ENCODE data around the gene PLCB4.

The PLCB4 gene

DNA sequence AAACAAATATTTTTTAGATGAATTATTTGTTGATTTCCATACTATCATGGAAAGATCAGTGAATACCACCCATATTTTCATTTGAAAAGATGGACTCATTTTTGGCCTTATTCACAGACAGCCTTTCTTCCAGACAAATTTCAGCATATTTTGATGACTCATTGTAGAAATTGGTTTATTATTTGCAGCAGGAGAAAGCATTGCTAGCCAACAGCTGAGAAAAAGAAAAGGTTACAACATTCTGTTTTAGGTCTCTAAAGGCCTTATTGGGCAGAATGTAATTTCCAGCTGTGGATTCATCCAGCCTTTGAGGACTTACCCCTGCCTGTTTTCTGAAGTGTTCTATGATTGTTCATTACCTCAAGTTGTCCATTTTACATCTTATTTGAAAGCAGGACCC lies 201.9 kb downstream of the PLCB4 start:
- no peak for DNase-seq (ENCODE audit: low read depth)

GRCh38 chr20:9276966-9277468 lies 208.1 kb downstream of the PLCB4 start:
- DNase-seq (ENCODE audit: low read depth) = no peak

GRCh38 chr20:9279918-9280401 lies 211.1 kb downstream of the PLCB4 start:
- no peak for DNase-seq (ENCODE audit: low read depth)

DNA sequence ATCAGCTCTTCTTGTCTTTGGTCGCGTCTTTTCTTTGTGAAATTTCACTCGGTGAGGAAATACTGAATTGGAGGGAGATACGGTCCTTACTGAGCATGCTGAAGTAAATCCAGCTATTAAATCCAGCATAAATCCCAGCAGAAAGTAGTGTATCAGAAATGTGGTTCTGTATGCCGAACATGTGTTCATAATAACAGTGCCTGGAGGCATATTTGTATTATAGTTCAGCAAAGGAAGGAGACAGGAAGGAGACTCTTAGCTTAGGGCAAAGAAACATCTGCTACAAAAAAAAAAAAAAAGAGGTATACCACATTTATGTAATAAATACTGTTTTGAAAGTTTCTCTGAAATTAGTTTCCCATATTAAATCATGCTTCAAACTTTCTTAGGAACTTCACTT lies 211.8 kb downstream of the PLCB4 start:
- no peak for DNase-seq (ENCODE audit: low read depth)

GRCh38 chr20:9281803-9282202 lies 212.9 kb downstream of the PLCB4 start:
- no peak for DNase-seq (ENCODE audit: low read depth)

DNA sequence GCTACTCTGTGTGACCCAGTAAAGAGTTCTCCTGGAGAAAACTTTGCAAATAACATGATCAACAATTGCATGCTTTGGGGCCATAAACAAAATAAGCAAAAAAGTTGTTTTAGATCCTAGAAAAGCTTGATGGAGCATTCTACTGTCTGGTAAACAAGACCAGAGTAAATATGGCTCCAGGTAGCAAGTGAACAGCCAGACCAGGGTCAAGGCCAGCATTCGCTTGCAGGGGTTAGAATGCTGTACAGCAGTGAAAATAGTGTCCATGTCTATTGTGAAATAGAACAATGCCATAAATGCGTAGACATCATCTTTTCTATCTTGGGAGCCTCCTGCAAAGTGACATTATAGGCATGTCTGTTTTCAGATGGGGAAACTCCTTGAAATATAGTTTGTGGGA lies 216.7 kb downstream of the PLCB4 start:
- DNase-seq (ENCODE audit: low read depth) = no peak

GRCh38 chr20:9286501-9287461 lies 217.9 kb downstream of the PLCB4 start:
- DNase-seq (ENCODE audit: low read depth) = no peak

- no peak for DNase-seq (ENCODE audit: low read depth)
Measured at GRCh38 chr20:9287826-9288225, 218.9 kb downstream of the PLCB4 start.

- no peak for DNase-seq (ENCODE audit: low read depth)
Measured at GRCh38 chr20:9290331-9290730, 221.4 kb downstream of the PLCB4 start.

DNA sequence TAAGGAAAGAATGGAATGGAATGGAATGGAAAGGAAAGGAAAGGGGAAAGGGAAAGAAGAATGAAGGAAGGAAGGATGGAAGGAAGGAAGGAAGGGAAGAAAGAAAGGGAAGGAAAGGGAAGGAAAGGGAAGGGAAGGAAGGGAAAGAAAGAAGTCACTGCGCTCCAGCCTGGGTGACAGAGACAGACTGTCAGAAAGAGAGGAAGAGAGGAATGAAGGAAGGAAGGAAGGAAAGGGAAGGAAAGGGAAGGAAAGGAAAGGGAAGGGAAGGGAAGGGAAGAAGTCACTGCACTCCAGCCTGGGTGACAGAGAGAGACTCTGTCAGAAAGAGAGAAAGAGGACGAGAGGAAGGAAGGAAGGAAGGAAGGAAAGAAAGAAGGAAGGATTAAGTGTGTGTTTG lies 224.3 kb downstream of the PLCB4 start:
- DNase-seq (ENCODE audit: low read depth) = no peak

GRCh38 chr20:9294041-9294440 lies 225.2 kb downstream of the PLCB4 start:
- no peak for DNase-seq (ENCODE audit: low read depth)

- DNase-seq (ENCODE audit: low read depth) = no peak
Measured at GRCh38 chr20:9298906-9299305, 230.0 kb downstream of the PLCB4 start.

DNA sequence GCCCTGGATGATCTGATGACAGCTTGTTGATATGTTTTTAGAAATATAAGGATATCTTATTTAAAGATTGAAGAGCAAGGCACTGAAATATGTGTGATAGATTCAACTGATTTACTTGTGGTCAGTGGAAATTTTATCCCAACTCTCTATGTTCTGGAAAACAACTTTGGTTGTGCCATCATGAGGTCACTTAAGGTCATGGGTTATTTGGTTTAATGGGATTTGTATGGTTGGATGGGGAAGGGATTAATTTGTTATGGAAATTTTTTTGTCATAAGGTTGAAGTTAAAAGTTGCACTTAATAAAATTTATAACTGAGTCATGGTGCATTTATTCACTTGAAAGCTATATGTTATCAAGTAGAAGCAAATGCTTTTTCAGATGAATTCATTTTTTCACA lies 231.2 kb downstream of the PLCB4 start:
- DNase-seq (ENCODE audit: low read depth) = no peak

GRCh38 chr20:9300534-9300933 lies 231.6 kb downstream of the PLCB4 start:
- DNase-seq (ENCODE audit: low read depth) = no peak

DNA sequence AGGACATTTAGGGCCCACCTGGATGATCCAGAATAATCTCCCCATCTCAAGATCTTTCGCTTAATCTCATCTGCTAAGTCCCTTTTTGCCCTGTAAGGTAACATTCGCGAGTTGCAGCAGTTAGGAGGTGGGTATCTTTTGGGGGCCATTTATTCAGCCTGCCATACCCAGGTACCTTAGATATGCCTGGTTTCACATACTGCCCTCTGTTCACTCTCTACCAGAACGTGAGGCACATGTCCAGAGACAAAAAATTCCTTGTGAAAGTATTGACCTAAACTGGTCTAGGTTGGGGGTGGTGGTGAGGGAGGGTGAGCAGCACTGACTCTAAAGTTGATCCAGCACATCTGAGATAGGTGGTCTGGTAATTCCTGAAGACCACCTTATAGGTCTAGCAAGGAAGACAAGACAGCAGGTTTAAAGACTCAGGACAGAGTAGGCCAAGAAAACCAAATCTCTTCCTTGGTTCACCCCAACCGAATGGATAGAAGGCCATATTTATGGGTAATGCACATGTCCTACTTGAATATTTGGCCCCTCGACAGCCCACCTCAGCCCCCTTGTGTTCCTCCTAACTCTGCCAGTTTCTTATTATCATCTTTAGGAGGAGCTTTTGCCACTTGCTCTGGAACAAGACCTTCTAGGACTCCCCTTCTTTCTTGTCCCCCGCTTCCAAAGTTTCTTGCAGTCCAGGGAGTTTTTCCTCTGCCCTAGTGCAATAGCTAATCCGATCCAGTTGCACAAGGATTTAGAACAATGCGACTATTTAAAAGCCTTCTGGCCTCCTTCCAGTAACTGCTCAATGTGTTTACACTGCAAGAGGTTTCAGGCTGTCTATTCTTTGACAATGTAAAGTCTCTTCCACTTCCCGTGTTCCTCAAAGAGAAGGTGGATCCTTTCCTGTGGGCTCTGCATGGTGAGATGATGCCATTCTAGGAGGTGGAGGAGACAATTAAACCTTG lies 232.5 kb downstream of the PLCB4 start:
- DNase-seq (ENCODE audit: low read depth) = no peak

DNA sequence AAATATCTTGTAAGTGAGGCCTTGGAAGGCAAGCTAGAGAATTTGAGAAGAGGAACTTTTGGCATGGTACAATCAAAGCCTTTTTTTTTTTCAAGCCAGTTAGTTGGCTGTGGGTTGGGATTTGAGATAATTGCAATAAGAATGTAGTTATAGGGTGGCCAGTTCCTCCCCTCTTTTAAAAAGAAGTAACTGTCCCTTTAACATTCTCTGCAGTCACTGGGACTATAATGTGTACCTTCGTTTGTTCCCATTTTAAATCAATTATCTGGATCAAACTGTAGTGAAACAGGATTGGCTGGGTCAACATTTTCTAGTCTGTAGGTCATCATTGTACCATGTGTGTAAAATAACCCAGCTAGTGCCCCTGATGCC lies 233.2 kb downstream of the PLCB4 start:
- DNase-seq (ENCODE audit: low read depth) = no peak

DNA sequence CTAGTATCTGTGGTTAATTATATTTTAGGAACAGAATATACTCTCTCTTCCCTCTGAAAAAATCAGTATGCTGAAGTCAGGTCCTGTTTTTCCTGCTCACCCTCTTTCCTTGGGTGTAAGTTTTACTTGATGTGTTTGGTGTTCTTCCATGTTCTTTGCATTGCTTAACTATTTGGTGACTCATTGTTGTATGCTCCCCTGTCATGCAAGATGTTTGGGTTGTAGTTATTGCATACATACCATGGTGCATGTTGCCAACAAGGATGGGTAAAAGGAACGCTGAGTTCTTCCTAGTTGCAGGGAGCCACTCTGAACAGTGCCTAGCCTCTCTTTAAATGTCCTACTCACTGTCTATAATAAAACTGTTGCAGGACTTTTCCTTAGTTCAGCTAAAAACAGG lies 237.6 kb downstream of the PLCB4 start:
- DNase-seq (ENCODE audit: low read depth) = no peak

- no peak for DNase-seq (ENCODE audit: low read depth)
Measured at GRCh38 chr20:9308056-9308455, 239.2 kb downstream of the PLCB4 start.

DNA sequence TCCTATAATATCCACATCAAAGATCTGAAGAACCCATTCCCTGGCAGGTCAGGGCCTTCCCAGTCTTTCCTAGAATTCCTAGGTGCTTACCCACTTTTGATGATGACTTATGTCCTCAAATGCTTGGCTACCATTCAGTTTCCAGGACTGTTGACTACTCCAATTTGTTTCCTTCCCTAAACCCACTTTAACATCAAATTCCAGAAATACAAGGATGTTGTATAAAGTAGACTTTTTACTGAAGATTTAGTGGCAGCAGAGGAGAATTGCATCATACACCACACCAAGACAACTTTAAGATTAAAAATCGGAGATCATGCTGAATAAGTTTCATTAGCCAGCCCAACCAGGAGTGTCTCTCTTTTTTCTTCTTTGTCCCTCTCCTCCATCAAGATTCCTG lies 242.2 kb downstream of the PLCB4 start:
- no peak for DNase-seq (ENCODE audit: low read depth)

GRCh38 chr20:9319687-9320384 lies 250.9 kb downstream of the PLCB4 start:
- no peak for DNase-seq (ENCODE audit: low read depth)

DNA sequence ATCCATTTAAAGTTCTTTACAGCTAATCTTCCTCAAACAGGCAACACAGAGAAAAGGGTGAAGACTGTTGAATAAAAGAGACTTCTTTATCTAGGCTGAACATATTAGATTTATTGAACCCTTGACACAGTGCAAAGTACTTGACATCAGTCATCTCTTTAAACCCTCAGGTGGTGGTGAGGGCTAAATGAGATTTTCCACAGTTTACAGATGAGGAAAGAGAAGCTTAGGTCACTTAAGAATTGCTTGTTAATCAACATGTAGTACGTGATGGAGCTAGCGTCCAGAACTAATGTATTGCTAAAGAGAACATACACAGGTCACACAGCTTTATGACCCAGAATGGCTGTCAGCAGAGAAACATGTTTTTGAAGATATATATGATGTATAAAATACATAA lies 252.1 kb downstream of the PLCB4 start:
- DNase-seq (ENCODE audit: low read depth) = no peak

GRCh38 chr20:9322661-9323060 lies 253.8 kb downstream of the PLCB4 start:
- no peak for DNase-seq (ENCODE audit: low read depth)

All from stimulated activated CD8-positive, alpha-beta memory T cell treated with anti-CD3 and anti-CD28 coated beads, Interleukin-7, amount 100 ng/mL, for 24 hours (primary cell).